Loucy (cell line): ENCODE results near the gene NKX2-2.

Source experiments
- EZH2phosphoT487 ChIP-seq: fragments of 200-600 bp; IDR thresholded peaks from 2 replicates; pipeline ENCODE4 v1.6.1; 2018; ENCODE audit warnings: antibody characterized with exemption, mild to moderate bottlenecking, moderate library complexity, borderline replicate concordance
- TF ChIP-seq, protein P1 (sequence below): fragments of 200-600 bp; sonication (generic); conservative IDR thresholded peaks from 2 replicates; pipeline ENCODE4 v1.5.1; 2014; ENCODE audit warnings: mild to moderate bottlenecking, antibody characterized with exemption, low read length

DNA sequence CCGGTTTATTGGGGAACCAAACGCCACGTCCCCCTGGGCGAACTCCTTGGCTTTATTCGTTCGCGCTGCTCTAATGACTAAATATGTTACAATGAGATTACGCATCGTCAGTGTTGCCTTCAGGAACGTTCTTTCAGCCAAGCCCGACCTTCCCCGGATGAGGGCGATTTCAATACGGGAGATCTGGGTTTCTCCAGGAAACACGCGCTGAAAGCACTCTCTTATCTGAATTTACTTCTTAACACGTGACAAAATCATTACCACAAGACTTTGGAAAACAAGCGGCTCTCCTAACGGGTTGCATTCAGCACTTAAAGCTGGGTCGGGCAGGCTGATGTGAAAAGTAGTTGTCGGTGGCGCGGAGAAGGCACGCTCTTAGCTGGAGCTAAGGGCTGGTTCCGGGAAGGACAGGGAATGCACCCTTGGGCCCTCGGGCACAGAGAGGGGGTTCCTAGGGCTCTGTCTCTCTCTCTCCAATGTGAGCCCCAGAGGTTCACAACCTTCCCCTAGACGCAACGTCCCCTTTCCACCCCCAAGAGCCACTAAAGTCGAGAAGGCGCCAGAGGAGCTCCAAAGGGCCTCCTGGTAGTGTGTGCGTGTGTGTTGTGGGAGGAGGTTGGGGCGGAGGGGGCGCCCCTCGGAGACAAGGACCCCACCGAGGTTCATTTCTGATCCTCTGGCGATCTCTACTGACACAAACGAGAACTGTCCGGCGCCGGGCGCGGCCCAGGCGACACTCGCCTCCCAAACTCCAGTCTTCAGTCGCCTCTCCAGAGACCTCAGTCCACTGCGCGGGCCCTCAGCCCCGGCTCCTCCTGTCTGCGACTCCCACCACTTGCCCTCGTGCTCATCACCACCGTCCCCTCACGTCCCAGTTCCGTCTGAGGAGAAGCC is 7.1 kb upstream of the NKX2-2 start:
- TF ChIP-seq, protein P1, sequence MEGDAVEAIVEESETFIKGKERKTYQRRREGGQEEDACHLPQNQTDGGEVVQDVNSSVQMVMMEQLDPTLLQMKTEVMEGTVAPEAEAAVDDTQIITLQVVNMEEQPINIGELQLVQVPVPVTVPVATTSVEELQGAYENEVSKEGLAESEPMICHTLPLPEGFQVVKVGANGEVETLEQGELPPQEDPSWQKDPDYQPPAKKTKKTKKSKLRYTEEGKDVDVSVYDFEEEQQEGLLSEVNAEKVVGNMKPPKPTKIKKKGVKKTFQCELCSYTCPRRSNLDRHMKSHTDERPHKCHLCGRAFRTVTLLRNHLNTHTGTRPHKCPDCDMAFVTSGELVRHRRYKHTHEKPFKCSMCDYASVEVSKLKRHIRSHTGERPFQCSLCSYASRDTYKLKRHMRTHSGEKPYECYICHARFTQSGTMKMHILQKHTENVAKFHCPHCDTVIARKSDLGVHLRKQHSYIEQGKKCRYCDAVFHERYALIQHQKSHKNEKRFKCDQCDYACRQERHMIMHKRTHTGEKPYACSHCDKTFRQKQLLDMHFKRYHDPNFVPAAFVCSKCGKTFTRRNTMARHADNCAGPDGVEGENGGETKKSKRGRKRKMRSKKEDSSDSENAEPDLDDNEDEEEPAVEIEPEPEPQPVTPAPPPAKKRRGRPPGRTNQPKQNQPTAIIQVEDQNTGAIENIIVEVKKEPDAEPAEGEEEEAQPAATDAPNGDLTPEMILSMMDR = no peak
- no peak for TF ChIP-seq EZH2phosphoT487
